GM18498 (cell line): ENCODE results near the gene DCLK2.
A peak's percentile ranks its signal among the peaks of the same experiment; 100 is the strongest.

Experiments
- ATAC-seq: cut with Tn5 transposase; IDR thresholded peaks from one replicate; pipeline ENCODE4 v1.9.1; 2021; ENCODE audit warnings: mild to moderate bottlenecking, moderate library complexity; ENCODE audit not compliant: unreplicated experiment

Gene DCLK2

GRCh38 chr4:150078041-150078578, at the start of gene DCLK2:
Gene DCLK2 (plus strand): TSS chr4:150078445. CDS start chr4:150079028, 583 bp downstream.
- ATAC-seq: peak; percentile 34

- ATAC-seq: no peak
Measured at GRCh38 chr4:150032541-150032940, 45.7 kb upstream of the DCLK2 start.

GRCh38 chr4:150033081-150033480, 45.2 kb upstream of the DCLK2 start:
- no peak for ATAC-seq

- ATAC-seq: no peak
Measured at GRCh38 chr4:150033901-150034300, 44.3 kb upstream of the DCLK2 start.

- ATAC-seq: no peak
Measured at GRCh38 chr4:150037251-150037856, 40.9 kb upstream of the DCLK2 start.

GRCh38 chr4:150038335-150039076, 39.7 kb upstream of the DCLK2 start:
- peak; percentile 96 for ATAC-seq

GRCh38 chr4:150039274-150040127, 38.7 kb upstream of the DCLK2 start:
- ATAC-seq: peak; percentile 42

GRCh38 chr4:150044517-150044916, 33.7 kb upstream of the DCLK2 start:
- ATAC-seq: no peak

- no peak for ATAC-seq
Measured at GRCh38 chr4:150045410-150045809, 32.8 kb upstream of the DCLK2 start.

- no peak for ATAC-seq
Measured at GRCh38 chr4:150046728-150047217, 31.5 kb upstream of the DCLK2 start.

GRCh38 chr4:150047546-150047945, 30.7 kb upstream of the DCLK2 start:
- ATAC-seq: no peak

- no peak for ATAC-seq
Measured at GRCh38 chr4:150049682-150050081, 28.6 kb upstream of the DCLK2 start.

- ATAC-seq: no peak
Measured at GRCh38 chr4:150050566-150050965, 27.7 kb upstream of the DCLK2 start.

GRCh38 chr4:150051111-150051510, 27.1 kb upstream of the DCLK2 start:
- ATAC-seq: no peak

GRCh38 chr4:150055467-150055866, 22.8 kb upstream of the DCLK2 start:
- ATAC-seq: no peak

GRCh38 chr4:150056569-150056968, 21.7 kb upstream of the DCLK2 start:
- no peak for ATAC-seq

GRCh38 chr4:150061086-150061776, 17.0 kb upstream of the DCLK2 start:
- no peak for ATAC-seq

- no peak for ATAC-seq
Measured at GRCh38 chr4:150063128-150063527, 15.1 kb upstream of the DCLK2 start.

- ATAC-seq: no peak
Measured at GRCh38 chr4:150065740-150066139, 12.5 kb upstream of the DCLK2 start.

- ATAC-seq: no peak
Measured at GRCh38 chr4:150067859-150068258, 10.4 kb upstream of the DCLK2 start.
